ENCODE results near the gene DDIT3. TPM values are rescaled to one million over a fixed set of nuclear protein-coding genes. Genes with fewer than 3 reads are reported as not detected.

DDIT3 gene
- total and polyA plus RNA-seq, 2 of the 4 experiments (the other 2 are of a cell fraction) = 19.4 to 54.4 TPM

DNA sequence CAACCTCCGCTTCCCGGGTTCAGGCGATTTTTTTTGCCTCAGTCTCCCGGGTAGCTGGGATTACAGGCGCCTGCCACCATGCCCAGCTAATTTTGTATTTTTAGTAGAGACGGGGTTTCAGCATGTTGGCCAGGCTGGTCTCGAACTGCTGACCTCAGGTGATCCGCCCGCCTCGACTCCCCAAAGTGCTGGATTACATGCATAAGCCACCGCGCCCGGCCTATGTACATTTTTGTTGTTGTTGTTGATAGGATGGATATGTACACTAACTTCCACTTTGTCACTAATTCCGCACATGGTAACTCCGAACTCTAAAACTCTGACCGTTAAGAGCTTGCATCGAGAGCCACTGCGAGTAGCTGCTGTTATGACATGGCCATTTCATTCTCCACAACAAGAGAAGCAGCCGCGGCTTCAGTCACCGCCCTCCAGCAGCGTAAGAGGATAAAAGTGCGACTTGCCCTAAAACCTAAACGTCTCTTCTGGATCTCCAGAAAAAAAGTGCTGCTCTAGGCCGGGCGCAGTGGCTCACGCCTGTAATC lies 33.2 kb downstream of the DDIT3 start (continued):
- TF ChIP-seq SMC3 (IDR thresholded peaks at IDR 0.05; ENCODE audit: low read depth, low read length) (no peak), USF2 (IDR thresholded peaks at IDR 0.05; ENCODE audit: low read depth, low read length) (no peak), BHLHE40 (IDR thresholded peaks at IDR 0.05; ENCODE audit: low read depth, low read length) (no peak), MAZ (IDR thresholded peaks at IDR 0.05; ENCODE audit: borderline replicate concordance, low read depth, low read length) (no peak), NFE2L2 (IDR thresholded peaks at IDR 0.05; ENCODE audit: low read depth, low read length) (no peak)

- Histone ChIP-seq H4K91ac (ENCODE audit: insufficient read depth, low read depth, low read length) (no peak overlapping the region), H3K79me1 (ENCODE audit: low read depth in 1 of 2, low read length in 2 of 2) (peaks cover 19 to 32% of the 10 kb centered on the region in 2 experiments)
- BruUV-seq (replicated peaks) = no TSS peak
- no peak for TF ChIP-seq SMC3 (IDR thresholded peaks at IDR 0.05; ENCODE audit: low read depth, low read length)
- TF ChIP-seq CHD1 (IDR thresholded peaks at IDR 0.05; ENCODE audit: low read depth, low read length) = no peak
- TF ChIP-seq RAD21 (IDR thresholded peaks at IDR 0.05; ENCODE audit: low read length) = no peak
- TF ChIP-seq RFX5 (IDR thresholded peaks at IDR 0.05; ENCODE audit: low read depth, low read length) = no peak
- TF ChIP-seq, protein P1, sequence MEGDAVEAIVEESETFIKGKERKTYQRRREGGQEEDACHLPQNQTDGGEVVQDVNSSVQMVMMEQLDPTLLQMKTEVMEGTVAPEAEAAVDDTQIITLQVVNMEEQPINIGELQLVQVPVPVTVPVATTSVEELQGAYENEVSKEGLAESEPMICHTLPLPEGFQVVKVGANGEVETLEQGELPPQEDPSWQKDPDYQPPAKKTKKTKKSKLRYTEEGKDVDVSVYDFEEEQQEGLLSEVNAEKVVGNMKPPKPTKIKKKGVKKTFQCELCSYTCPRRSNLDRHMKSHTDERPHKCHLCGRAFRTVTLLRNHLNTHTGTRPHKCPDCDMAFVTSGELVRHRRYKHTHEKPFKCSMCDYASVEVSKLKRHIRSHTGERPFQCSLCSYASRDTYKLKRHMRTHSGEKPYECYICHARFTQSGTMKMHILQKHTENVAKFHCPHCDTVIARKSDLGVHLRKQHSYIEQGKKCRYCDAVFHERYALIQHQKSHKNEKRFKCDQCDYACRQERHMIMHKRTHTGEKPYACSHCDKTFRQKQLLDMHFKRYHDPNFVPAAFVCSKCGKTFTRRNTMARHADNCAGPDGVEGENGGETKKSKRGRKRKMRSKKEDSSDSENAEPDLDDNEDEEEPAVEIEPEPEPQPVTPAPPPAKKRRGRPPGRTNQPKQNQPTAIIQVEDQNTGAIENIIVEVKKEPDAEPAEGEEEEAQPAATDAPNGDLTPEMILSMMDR (conservative IDR thresholded peaks at IDR 0.05; ENCODE audit: low read depth, low read length) = no peak
- no peak for TF ChIP-seq RCOR1 (IDR thresholded peaks at IDR 0.05; ENCODE audit: insufficient replicate concordance, low read length)
- no peak for TF ChIP-seq MXI1 (IDR thresholded peaks at IDR 0.05; ENCODE audit: borderline replicate concordance, low read depth, low read length)
- TF ChIP-seq POLR2A (IDR thresholded peaks at IDR 0.05; ENCODE audit: low read depth, low read length) = no peak
- TF ChIP-seq USF2 (IDR thresholded peaks at IDR 0.05; ENCODE audit: low read depth, low read length) = no peak
These were observed 34.6 kb downstream of the DDIT3 start for GRCh38 chr12:57485695-57486094.

More at GRCh38 chr12:57485695-57486094, 34.6 kb downstream of the DDIT3 start:
- peaks cover 14% of the 10 kb centered on the region for H3K36me3 ChIP-seq (ENCODE audit: control insufficient read depth, insufficient read depth, low read length)
- no peak overlapping the region for H4K8ac ChIP-seq (ENCODE audit: low read depth in 2 of 2, low read length in 2 of 2)
- ATAC-seq (ENCODE audit: low read depth) = no peak
- dilution Hi-C loops (cut with HindIII; ENCODE audit: low sequenced_read_pairs, unreplicated experiment) (no loop called here), intact Hi-C loops (cut with micrococcal nuclease) (no loop called here), in situ Hi-C loops (cut with MboI; ENCODE audit: low sequenced_read_pairs) (no loop called here)
- no peak overlapping the region for H2BK20ac ChIP-seq (ENCODE audit: low read depth, low read length)
- H3K4me1 ChIP-seq (ENCODE audit: control insufficient read depth, insufficient read depth, low read length) = peaks cover 8% of the 10 kb centered on the region
- H3K56ac ChIP-seq (ENCODE audit: extremely low read depth, insufficient read depth, low read length) = no peak overlapping the region
- H2AK9ac ChIP-seq (replicated peaks; ENCODE audit: low read depth, low read length, poor library complexity) = no peak overlapping the region
- H3K4ac ChIP-seq (ENCODE audit: low read depth, low read length) = no peak overlapping the region
- no peak overlapping the region for H2BK15ac ChIP-seq (ENCODE audit: low read depth, low read length)
- no peak overlapping the region for H3K14ac ChIP-seq (replicated peaks; ENCODE audit: low read depth, low read length)
- peaks cover 15% of the 10 kb centered on the region for H3K9me1 ChIP-seq (ENCODE audit: insufficient read depth, low read length)
- POLR2A ChIA-PET (ENCODE audit: unreplicated experiment) = no interaction called here
- no peak overlapping the region for H3K4me3 ChIP-seq (ENCODE audit: insufficient read depth, low read depth, low read length)
- CTCF ChIA-PET = interaction anchor here (1.4 kb wide), 1 partner anchor 27 kb away, joined by 4 read pairs; the partner anchor contains the start of gene GLI1
- H3K27me3 ChIP-seq (ENCODE audit: control insufficient read depth, insufficient read depth, low read length) = peaks cover 7% of the 10 kb centered on the region; the same call in 1 of the 2 replicates
- no peak overlapping the region for H2AFZ ChIP-seq (replicated peaks; ENCODE audit: low read length, poor library complexity)
- H3K4me2 ChIP-seq (ENCODE audit: low read depth, low read length) = no peak overlapping the region
- H3K9me3 ChIP-seq (ENCODE audit: control insufficient read depth, insufficient read depth, low read length) = no peaks in the 10 kb centered on the region
- H2AK5ac ChIP-seq (ENCODE audit: low read depth, low read length) = no peak overlapping the region
- H4K20me1 ChIP-seq (ENCODE audit: insufficient read depth, low read length) = peaks cover 6% of the 10 kb centered on the region; the same call in 1 of the 2 replicates
- H3K23ac ChIP-seq (ENCODE audit: low read depth, low read length) = no peak overlapping the region
- H3K18ac ChIP-seq (ENCODE audit: low read depth, low read length) = no peak overlapping the region
- H4K5ac ChIP-seq (ENCODE audit: low read depth, low read length) = no peak overlapping the region
- H2BK120ac ChIP-seq (ENCODE audit: low read depth, low read length) = no peak overlapping the region
- no peak for DNase-seq
- H3K9ac ChIP-seq (ENCODE audit: low read depth, low read length) = no peak overlapping the region
- no peak overlapping the region for H2BK5ac ChIP-seq (ENCODE audit: low read depth, low read length, poor library complexity, severe bottlenecking)
- no peak overlapping the region for H3K27ac ChIP-seq (ENCODE audit: insufficient read depth, low read length)

Data from IMR-90 (cell line).